A673 (cell line): ENCODE measurements around the gene STX8. TPM values are rescaled to one million over a fixed set of nuclear protein-coding genes. Genes with fewer than 3 reads are reported as not detected.

Source experiments
- BruUV-seq: library from RNA; stranded (reverse); fragments of 400-500 nt; replicated peaks from 2 replicates; lab custom pipeline; 2021; lab: Mats Ljungman, UMichigan
- CTCF ChIA-PET: fragments of 300-600 bp; sonication (Branson Sonifier 250); formaldehyde crosslinking; loops from one replicate; lab custom pipeline; 2022; ENCODE audit warnings: antibody characterized with exemption; lab: Charles Lee
- POLR2A ChIA-PET: fragments of 300-600 bp; sonication (Branson Sonifier 250); formaldehyde crosslinking; loops from one replicate; lab custom pipeline; 2022; ENCODE audit warnings: antibody characterized with exemption; ENCODE audit not compliant: low non-redundant PET; lab: Charles Lee
- DNase-seq: peaks from one replicate; pipeline ENCODE4 v3.0.0-alpha.2; 2015; ENCODE audit warnings: low spot score
- H3K27ac ChIP-seq: fragments of 200-600 bp; sonication (generic); 2 replicates; pipeline ENCODE4 v1.5.1; 2016; ENCODE audit warnings: mixed run types, low read depth, mild to moderate bottlenecking, mixed read lengths, antibody characterized with exemption, low read length; ENCODE audit not compliant: poor library complexity, severe bottlenecking
- H3K27me3 ChIP-seq: fragments of 200-600 bp; sonication (generic); replicated peaks from 2 replicates; pipeline ENCODE4 v1.6.1; 2017; ENCODE audit warnings: mixed run types, low read depth, mild to moderate bottlenecking, mixed read lengths, antibody characterized with exemption, low read length; ENCODE audit not compliant: insufficient read depth, poor library complexity
- H3K36me3 ChIP-seq: fragments of 200-600 bp; sonication (generic); 2 replicates; pipeline ENCODE4 v1.6.1; 2016; ENCODE audit warnings: mixed run types, mild to moderate bottlenecking, mixed read lengths, antibody characterized with exemption, low read length; ENCODE audit not compliant: insufficient read depth, poor library complexity, severe bottlenecking
- H3K4me1 ChIP-seq: fragments of 200-600 bp; sonication (generic); 2 replicates; pipeline ENCODE4 v1.6.1; 2017; ENCODE audit warnings: mixed run types, mild to moderate bottlenecking, mixed read lengths, antibody characterized with exemption, low read length; ENCODE audit not compliant: insufficient read depth, poor library complexity, severe bottlenecking
- H3K4me3 ChIP-seq: fragments of 200-600 bp; sonication (generic); 2 replicates; pipeline ENCODE4 v1.5.1; 2016; ENCODE audit warnings: low read depth, mixed run types, mild to moderate bottlenecking, mixed read lengths, low read length; ENCODE audit not compliant: poor library complexity, severe bottlenecking
- H3K9me3 ChIP-seq: fragments of 200-600 bp; sonication (generic); 2 replicates; pipeline ENCODE4 v1.6.1; 2016; ENCODE audit warnings: mixed run types, low read depth, mild to moderate bottlenecking, mixed read lengths, antibody characterized with exemption, low read length; ENCODE audit not compliant: poor library complexity, severe bottlenecking
- EZH2 ChIP-seq: fragments of 200-600 bp; sonication (generic); IDR thresholded peaks from 2 replicates; pipeline ENCODE4 v1.6.1; 2017; ENCODE audit warnings: borderline replicate concordance, low read depth, mild to moderate bottlenecking, mixed read lengths, antibody characterized with exemption, low read length; ENCODE audit not compliant: poor library complexity, severe bottlenecking
- intact Hi-C: fragments of 100-400 bp; cut with micrococcal nuclease; formaldehyde crosslinking; loops from one replicate; pipeline ENCODE4 v1.10.0; 2022; ENCODE audit not compliant: unreplicated experiment
- total RNA-seq: library from RNA; stranded (reverse); gene quantifications from 2 replicates; pipeline ENCODE4 v1.2.3, GENCODE V29; 2021
- TF ChIP-seq, protein P1 (sequence below): fragments of 300-800, 200-600 bp; sonication (generic); conservative IDR thresholded peaks from 2 replicates; pipeline ENCODE4 v1.5.1; 2017; ENCODE audit warnings: low read depth, mild to moderate bottlenecking, antibody characterized with exemption, low read length, moderate library complexity, mixed read lengths

STX8 gene
- total RNA-seq, 1 experiment from 2014 or later, result 51.4 TPM

DNA sequence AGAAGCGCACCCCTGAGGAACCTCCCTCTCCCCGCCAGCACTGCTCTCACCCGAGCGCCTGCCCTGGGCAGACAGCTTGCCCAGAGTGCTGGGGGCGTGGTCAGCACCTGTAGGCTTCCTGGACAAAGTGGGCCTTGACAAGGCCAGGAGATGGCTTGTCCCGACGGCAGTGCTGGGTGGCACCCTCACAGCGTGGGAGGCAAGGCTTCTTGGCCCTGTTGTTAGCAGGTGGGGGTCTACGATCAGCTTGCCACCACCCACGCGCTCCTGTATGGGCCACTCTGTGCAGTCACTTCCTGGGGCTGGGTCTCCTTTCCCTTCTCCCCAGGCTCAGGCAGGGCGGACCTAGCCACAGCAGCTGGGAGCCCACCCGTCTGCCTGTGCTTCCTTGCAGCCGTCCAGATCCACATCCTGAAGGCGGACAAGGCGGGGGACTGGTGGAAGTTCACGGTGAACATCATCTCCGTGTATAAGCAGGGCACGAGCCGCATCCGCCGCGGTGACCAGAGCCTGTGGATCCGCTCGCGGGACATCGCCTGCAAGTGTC is 336.3 kb downstream of the STX8 start:
- H3K27me3 ChIP-seq, result no peaks in the 10 kb centered on the region
- no peak for DNase-seq
- no TSS peak for BruUV-seq
- intact Hi-C loops, result no loop called here
- no peaks in the 10 kb centered on the region for H3K36me3 ChIP-seq
- ChIA-PET CTCF (no interaction called here), POLR2A (no interaction called here)
- peak overlapping the region; percentile 19 for H3K4me3 ChIP-seq
- H3K9me3 ChIP-seq, result no peaks in the 10 kb centered on the region
- TF ChIP-seq, protein P1, sequence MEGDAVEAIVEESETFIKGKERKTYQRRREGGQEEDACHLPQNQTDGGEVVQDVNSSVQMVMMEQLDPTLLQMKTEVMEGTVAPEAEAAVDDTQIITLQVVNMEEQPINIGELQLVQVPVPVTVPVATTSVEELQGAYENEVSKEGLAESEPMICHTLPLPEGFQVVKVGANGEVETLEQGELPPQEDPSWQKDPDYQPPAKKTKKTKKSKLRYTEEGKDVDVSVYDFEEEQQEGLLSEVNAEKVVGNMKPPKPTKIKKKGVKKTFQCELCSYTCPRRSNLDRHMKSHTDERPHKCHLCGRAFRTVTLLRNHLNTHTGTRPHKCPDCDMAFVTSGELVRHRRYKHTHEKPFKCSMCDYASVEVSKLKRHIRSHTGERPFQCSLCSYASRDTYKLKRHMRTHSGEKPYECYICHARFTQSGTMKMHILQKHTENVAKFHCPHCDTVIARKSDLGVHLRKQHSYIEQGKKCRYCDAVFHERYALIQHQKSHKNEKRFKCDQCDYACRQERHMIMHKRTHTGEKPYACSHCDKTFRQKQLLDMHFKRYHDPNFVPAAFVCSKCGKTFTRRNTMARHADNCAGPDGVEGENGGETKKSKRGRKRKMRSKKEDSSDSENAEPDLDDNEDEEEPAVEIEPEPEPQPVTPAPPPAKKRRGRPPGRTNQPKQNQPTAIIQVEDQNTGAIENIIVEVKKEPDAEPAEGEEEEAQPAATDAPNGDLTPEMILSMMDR, result no peak
- no peak for TF ChIP-seq EZH2
- peaks cover 11% of the 10 kb centered on the region for H3K4me1 ChIP-seq
- no peak overlapping the region for H3K27ac ChIP-seq

DNA sequence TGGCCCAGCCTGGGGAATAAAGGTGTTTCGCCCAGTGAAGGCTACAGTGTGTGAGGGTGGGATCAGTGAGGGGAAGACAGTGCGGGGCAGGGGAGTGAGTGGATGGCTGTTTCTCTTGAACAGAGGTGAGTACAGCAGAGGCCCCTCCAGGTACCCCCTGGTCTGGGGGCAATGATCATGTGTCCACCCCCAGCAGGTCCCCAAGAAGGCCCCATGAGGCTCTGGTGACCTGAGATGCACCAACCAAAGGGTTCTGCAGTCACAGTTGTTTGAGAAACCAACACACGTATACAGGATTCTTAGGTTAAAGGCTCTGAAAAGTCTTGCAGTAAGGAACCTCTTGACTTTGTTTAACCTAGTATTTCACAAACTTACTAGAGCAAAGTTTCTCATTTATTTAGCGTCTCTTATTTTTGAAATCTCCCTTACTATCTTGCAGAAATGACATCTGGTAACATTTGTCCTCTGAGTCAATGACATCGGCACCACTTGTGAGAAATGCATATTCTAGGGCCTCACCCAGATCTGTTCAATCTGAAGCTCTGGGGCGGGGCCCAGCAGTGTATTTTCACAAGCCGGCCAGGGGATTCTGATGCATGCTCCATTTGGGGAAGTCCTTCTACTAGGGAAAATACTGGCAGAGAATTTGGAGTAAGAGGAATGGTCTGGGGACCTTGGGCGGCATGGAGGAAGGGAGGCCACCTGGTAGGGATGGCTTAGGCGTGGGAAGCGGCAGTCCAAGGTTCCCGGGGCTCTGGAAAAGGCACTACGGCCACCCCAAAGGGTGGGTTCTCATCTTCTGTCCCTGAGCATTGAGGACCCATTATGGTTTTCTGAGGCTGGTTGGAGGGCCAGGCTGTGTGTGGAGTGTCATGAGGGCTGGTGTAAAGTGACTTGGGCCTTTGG is 337.0 kb downstream of the STX8 start:
- BruUV-seq, result no TSS peak
- ChIA-PET CTCF (no interaction called here), POLR2A (no interaction called here)
- H3K9me3 ChIP-seq, result no peaks in the 10 kb centered on the region
- no peaks in the 10 kb centered on the region for H3K36me3 ChIP-seq
- intact Hi-C loops, result no loop called here
- DNase-seq, result no peak
- peaks cover 11% of the 10 kb centered on the region for H3K4me1 ChIP-seq
- H3K4me3 ChIP-seq, result no peak overlapping the region
- TF ChIP-seq EZH2, result no peak
- no peaks in the 10 kb centered on the region for H3K27me3 ChIP-seq
- no peak overlapping the region for H3K27ac ChIP-seq

DNA sequence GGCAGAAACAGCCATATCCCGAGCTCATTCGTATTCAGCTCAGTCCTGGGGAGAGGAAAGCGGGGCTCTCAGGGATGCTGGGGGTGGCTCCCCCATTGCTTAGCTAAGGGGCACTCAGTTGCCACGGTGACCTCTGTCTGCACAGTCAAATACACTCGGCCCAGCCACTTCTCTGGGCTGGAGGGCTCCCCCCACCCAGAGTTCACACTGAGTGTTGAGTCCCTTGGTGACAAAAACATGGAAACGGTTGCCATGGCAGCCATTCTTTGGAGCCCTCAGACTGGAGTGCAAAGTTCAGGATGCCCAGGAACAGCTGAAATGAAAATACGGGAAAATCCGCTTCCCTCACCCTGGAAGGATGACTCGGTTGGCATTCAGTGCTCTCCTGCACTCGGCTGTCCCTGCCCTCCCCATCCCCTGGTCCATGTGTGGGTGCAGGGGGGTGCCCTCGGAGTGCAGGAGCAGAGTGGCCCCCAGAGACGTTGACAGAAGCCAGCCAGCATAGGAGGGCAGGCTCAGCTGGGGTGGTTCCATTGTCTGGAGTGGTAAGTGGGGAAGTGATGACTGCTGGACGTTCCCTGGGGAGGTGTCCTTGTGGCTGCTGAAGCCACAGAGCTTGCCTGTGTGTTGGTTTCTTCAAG is 337.8 kb downstream of the STX8 start:
- POLR2A ChIA-PET, result no interaction called here
- no TSS peak for BruUV-seq
- no peaks in the 10 kb centered on the region for H3K36me3 ChIP-seq
- H3K4me3 ChIP-seq, result no peak overlapping the region
- H3K4me1 ChIP-seq, result peaks cover 15% of the 10 kb centered on the region
- no peak for DNase-seq
- H3K27me3 ChIP-seq, result no peaks in the 10 kb centered on the region
- CTCF ChIA-PET, result no interaction called here
- H3K27ac ChIP-seq, result no peak overlapping the region
- intact Hi-C loops, result no loop called here
- no peak for TF ChIP-seq EZH2
- TF ChIP-seq, protein P1, result no peak
- H3K9me3 ChIP-seq, result no peaks in the 10 kb centered on the region
